Measurements from ENCODE around the gene C4orf50. TPM values are rescaled to one million over a fixed set of nuclear protein-coding genes. Genes with fewer than 3 reads are reported as not detected.

The C4orf50 gene
- total RNA-seq, 1 donor from 2014 or later: 0.09 TPM

- Histone ChIP-seq H3K27me3 (ENCODE audit: low read depth) (peaks cover 85% of the 10 kb centered on the region), H3K9me3 (peaks cover 4% of the 10 kb centered on the region), H3K4me1 (peaks cover 4% of the 10 kb centered on the region), H3K27ac (no peak within 1 kb of the TSS), H3K4me3 (peak within 1 kb of the TSS; percentile 17), H3K36me3 (no peaks in the 10 kb centered on the region)
- intact Hi-C loops (cut with DNase I): no loop called here
- no peak for TF ChIP-seq CTCF (IDR thresholded peaks at IDR 0.05)
- DNase-seq (no peak), ATAC-seq (peak; percentile 40 to 48)
Observed at GRCh38 chr4:5893004-5893580, 125.1 kb downstream of the C4orf50 start, which contains the start of gene CRMP1. Gene CRMP1 (minus strand): TSS chr4:5893086. CDS start chr4:5892969, 117 bp downstream.

GRCh38 chr4:5892323-5893003, 125.8 kb downstream of the C4orf50 start:
- H3K27ac ChIP-seq: no peak overlapping the region
- TF ChIP-seq CTCF (IDR thresholded peaks at IDR 0.05): no peak
- DNase-seq (no peak), ATAC-seq (no peak)
- H3K36me3 ChIP-seq: no peaks in the 10 kb centered on the region
- H3K9me3 ChIP-seq: peaks cover 4% of the 10 kb centered on the region
- H3K4me3 ChIP-seq: no peak overlapping the region
- H3K4me1 ChIP-seq: peaks cover 10% of the 10 kb centered on the region
- H3K27me3 ChIP-seq (ENCODE audit: low read depth): peaks cover 87% of the 10 kb centered on the region
- intact Hi-C loops (cut with DNase I): no loop called here

DNA sequence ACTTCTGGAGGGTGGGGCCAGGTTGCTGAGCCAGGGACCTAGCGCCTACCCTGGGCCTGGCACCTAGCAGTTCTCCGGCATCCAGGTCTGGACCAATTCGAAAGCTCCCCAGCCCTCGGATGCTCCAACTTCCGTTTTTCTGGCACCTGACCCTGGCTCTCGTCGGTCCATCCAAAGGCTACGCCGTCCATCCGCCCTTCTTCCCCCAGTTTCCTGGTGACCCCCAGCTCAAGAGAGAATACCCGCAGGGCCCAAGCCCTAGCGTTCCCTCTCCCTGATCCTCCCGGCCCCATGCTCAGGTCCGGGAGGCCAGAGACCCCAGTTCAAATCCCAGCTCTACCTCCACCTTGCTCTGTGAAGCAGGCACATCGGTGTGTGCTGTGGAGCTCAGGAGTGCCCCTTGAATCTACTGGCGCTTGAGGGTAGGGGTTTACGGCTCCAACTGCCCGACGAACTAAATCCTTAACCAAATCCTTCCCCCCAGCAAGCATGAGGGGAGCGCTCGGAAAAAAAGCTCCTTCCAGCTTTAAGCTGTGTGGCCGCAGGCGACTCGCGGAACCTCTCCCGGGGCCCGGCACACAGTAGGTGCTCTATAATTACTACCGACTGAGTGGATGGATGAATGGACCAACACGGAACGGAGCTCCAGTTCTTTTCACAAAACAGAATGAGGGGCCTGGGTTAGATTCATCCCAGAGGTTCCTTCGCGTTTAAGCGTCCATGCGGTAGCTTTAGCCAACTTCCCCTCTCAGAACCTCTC, 126.5 kb downstream of the C4orf50 start:
- Histone ChIP-seq H3K36me3 (no peaks in the 10 kb centered on the region), H3K27me3 (ENCODE audit: low read depth) (peaks cover 87% of the 10 kb centered on the region), H3K9me3 (no peaks in the 10 kb centered on the region), H3K27ac (no peak overlapping the region), H3K4me3 (no peak overlapping the region), H3K4me1 (peaks cover 18% of the 10 kb centered on the region)
- TF ChIP-seq CTCF (IDR thresholded peaks at IDR 0.05): no peak
- intact Hi-C loops (cut with DNase I): no loop called here
- ATAC-seq (no peak), DNase-seq (no peak)

- H3K36me3 ChIP-seq: no peaks in the 10 kb centered on the region
- DNase-seq: no peak
- TF ChIP-seq CTCF (IDR thresholded peaks at IDR 0.05): no peak
- peak overlapping the region; percentile 36 for H3K4me3 ChIP-seq
- H3K27me3 ChIP-seq (ENCODE audit: low read depth): peaks cover 82% of the 10 kb centered on the region
- ATAC-seq: no peak
- intact Hi-C loops (cut with DNase I): no loop called here
- H3K9me3 ChIP-seq: no peaks in the 10 kb centered on the region
- peaks cover 18% of the 10 kb centered on the region for H3K4me1 ChIP-seq
- H3K27ac ChIP-seq: no peak overlapping the region
Observed at GRCh38 chr4:5890063-5890727, 128.0 kb downstream of the C4orf50 start.

- ATAC-seq (no peak), DNase-seq (no peak)
- Histone ChIP-seq H3K4me1 (peaks cover 18% of the 10 kb centered on the region), H3K36me3 (no peaks in the 10 kb centered on the region), H3K4me3 (peak overlapping the region; percentile 55), H3K9me3 (no peaks in the 10 kb centered on the region), H3K27me3 (ENCODE audit: low read depth) (peaks cover 74% of the 10 kb centered on the region), H3K27ac (no peak overlapping the region)
- no peak for TF ChIP-seq CTCF (IDR thresholded peaks at IDR 0.05)
- intact Hi-C loops (cut with DNase I): no loop called here
Observed at GRCh38 chr4:5889002-5889696, 129.1 kb downstream of the C4orf50 start.
